Activated CD8-positive, alpha-beta T cell treated with anti-CD3 and anti-CD28 coated beads for 36 hours (primary cell): ENCODE measurements around the gene GRK5. TPM values are rescaled to one million over a fixed set of nuclear protein-coding genes. Genes with fewer than 3 reads are reported as not detected.

Experiments
- ATAC-seq: fragments of 200-7000 bp; cut with Tn5 transposase; one replicate; pipeline ENCODE4 v1.10.0; 2021; ENCODE audit warnings: mild to moderate bottlenecking, moderate library complexity
- CTCF ChIA-PET: fragments of 350-600 bp; sonication (Branson Sonifier 250); formaldehyde crosslinking; loops from one replicate; lab custom pipeline; 2021; ENCODE audit warnings: antibody characterized with exemption; lab: Charles Lee
- POLR2A ChIA-PET: fragments of 350-600 bp; sonication (Branson Sonifier 250); formaldehyde crosslinking; loops from one replicate; lab custom pipeline; 2021; ENCODE audit warnings: antibody characterized with exemption; lab: Charles Lee
- DNase-seq: peaks from one replicate; pipeline ENCODE4 v3.0.0-alpha.2; 2020
- H3K27ac Mint-ChIP-seq: one replicate; pipeline ENCODE4 v1.8.0; 2021; ENCODE audit warnings: mild to moderate bottlenecking, mixed read lengths
- H3K27me3 Mint-ChIP-seq: one replicate; pipeline ENCODE4 v1.8.0; 2021; ENCODE audit warnings: mixed read lengths
- H3K36me3 Mint-ChIP-seq: one replicate; pipeline ENCODE4 v1.8.0; 2021; ENCODE audit warnings: low read depth, mixed read lengths
- H3K4me1 Mint-ChIP-seq: one replicate; pipeline ENCODE4 v1.8.0; 2021; ENCODE audit warnings: low read depth, mixed read lengths
- H3K4me3 Mint-ChIP-seq: one replicate; pipeline ENCODE4 v1.8.0; 2021; ENCODE audit warnings: mild to moderate bottlenecking, moderate library complexity, mixed read lengths
- H3K9me3 Mint-ChIP-seq: one replicate; pipeline ENCODE4 v1.8.0; 2021; ENCODE audit warnings: mixed read lengths
- CTCF ChIP-seq: fragments of 200-600 bp; IDR thresholded peaks from one replicate; pipeline ENCODE4 v1.8.0; 2022; ENCODE audit warnings: antibody characterized with exemption, mild to moderate bottlenecking
- intact Hi-C: fragments of 100-400 bp; cut with micrococcal nuclease; formaldehyde crosslinking; loops from one replicate; pipeline ENCODE4 v1.10.0; 2022
- total RNA-seq, 2 experiments: library from RNA; stranded (reverse); gene quantifications; one replicate each; pipeline ENCODE4 v1.2.3, GENCODE V29; 2021

The GRK5 gene
- total RNA-seq, 2 experiments from 2014 or later = 14.8 to 15.6 TPM

- DNase-seq = no peak
- peaks cover 28% of the 10 kb centered on the region for H3K4me1 Mint-ChIP-seq
- H3K27ac Mint-ChIP-seq = no peak overlapping the region
- no peak for ATAC-seq
- ChIA-PET CTCF (interaction anchor here (1.0 to 1.4 kb wide), 2 partner anchors 11 to 37 kb away, joined by 3 to 4 read pairs; no protein-coding TSS in a partner anchor), POLR2A (interaction anchor here (0.6 kb wide), 2 partner anchors 59 to 257 kb away, joined by 3 to 4 read pairs; no protein-coding TSS in a partner anchor)
- no peaks in the 10 kb centered on the region for H3K9me3 Mint-ChIP-seq
- no peaks in the 10 kb centered on the region for H3K27me3 Mint-ChIP-seq
- intact Hi-C loops = no loop called here
- no peak overlapping the region for H3K4me3 Mint-ChIP-seq
- TF ChIP-seq CTCF = no peak
- no peaks in the 10 kb centered on the region for H3K36me3 Mint-ChIP-seq
These were observed 274.5 kb downstream of the GRK5 start for GRCh38 chr10:119481781-119482426.

DNA sequence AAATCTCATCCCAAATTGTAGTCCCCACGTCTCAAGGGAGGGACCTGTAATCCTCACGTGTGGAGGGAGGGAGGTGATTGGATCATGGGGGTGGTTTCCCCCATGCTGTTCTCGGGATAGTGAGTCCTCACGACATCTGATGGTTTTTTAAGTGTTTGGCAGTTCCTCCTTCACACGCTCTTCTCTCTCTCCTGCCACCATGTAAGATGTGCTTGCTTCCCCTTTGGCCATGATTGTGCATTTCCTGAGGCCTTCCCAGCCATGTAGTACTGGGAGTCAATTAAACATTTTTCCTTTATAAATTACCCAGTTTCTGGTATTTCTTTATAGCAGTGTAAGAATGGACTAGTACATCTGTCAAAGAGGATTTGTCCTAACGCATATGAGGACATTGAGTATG, 275.6 kb downstream of the GRK5 start:
- TF ChIP-seq CTCF = no peak

GRCh38 chr10:119483839-119484238, 276.5 kb downstream of the GRK5 start:
- TF ChIP-seq CTCF = no peak
- CTCF ChIA-PET = no interaction called here

More for the DNA sequence above, 275.6 kb downstream of the GRK5 start:
- Mint-ChIP-seq H3K4me3 (no peak overlapping the region), H3K27ac (no peak overlapping the region), H3K36me3 (no peaks in the 10 kb centered on the region), H3K4me1 (peaks cover 20% of the 10 kb centered on the region), H3K27me3 (no peaks in the 10 kb centered on the region), H3K9me3 (no peaks in the 10 kb centered on the region)
- ATAC-seq = no peak
- no peak for DNase-seq
- POLR2A ChIA-PET = no interaction called here
- CTCF ChIA-PET = interaction anchor here (1.4 kb wide), 1 partner anchor 12 kb away, joined by 4 read pairs; no protein-coding TSS in a partner anchor
- intact Hi-C loops = no loop called here

DNA sequence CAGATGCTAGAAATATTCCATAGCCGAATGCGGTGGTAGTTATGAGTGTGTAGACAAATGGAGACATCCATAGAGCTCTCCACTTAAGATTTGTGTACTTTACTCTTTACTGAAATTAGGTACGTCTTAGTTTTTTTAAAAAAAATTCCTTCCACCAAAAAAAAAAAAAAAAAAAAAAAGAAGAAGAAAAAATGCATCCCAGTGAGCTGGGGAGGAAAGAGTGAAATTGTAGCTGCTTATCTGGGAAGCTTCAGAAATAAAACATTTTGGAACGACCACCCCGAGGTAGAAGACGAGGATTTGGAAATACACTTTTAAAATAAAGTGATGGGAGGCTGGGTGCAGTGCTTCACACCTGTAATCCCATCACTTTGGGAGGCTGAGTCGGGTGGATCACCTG, 281.3 kb downstream of the GRK5 start:
- Mint-ChIP-seq H3K36me3 (no peaks in the 10 kb centered on the region), H3K9me3 (no peaks in the 10 kb centered on the region), H3K27me3 (no peaks in the 10 kb centered on the region), H3K27ac (peak overlapping the region; percentile 68), H3K4me1 (peaks cover 39% of the 10 kb centered on the region), H3K4me3 (no peak overlapping the region)
- POLR2A ChIA-PET = interaction anchor here (1.3 to 1.6 kb wide), 3 partner anchors 10 to 52 kb away, joined by 3 to 5 read pairs (median 3); no protein-coding TSS in a partner anchor
- no peak for TF ChIP-seq CTCF
- intact Hi-C loops = no loop called here
- no peak for DNase-seq
- ATAC-seq = no peak
- CTCF ChIA-PET = interaction anchor here (0.6 to 5.4 kb wide), 10 partner anchors 8 to 183 kb away, joined by 3 to 19 read pairs (median 4); no protein-coding TSS in a partner anchor

More at GRCh38 chr10:119483839-119484238, 276.5 kb downstream of the GRK5 start:
- POLR2A ChIA-PET = no interaction called here
- Mint-ChIP-seq H3K9me3 (no peaks in the 10 kb centered on the region), H3K36me3 (no peaks in the 10 kb centered on the region), H3K4me3 (no peak overlapping the region), H3K27me3 (no peaks in the 10 kb centered on the region), H3K27ac (no peak overlapping the region), H3K4me1 (peaks cover 17% of the 10 kb centered on the region)
- no peak for DNase-seq
- intact Hi-C loops = no loop called here
- no peak for ATAC-seq

DNA sequence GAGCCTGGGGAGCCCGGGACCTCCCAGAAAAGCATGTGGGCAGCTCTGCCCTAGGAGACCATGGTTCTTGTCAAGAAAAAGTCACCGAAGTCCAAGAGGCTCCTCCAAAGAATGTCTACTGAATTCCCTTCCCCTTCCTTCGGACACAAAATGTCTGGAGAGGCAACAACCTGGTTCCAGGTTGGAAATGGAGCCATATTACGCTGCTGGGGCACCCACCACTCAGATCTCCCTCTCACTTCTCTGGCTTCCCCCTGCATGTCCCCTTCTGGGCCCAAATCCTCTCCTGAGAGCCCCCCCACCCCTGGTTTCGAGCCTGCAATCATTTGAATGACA, 282.6 kb downstream of the GRK5 start:
- Mint-ChIP-seq H3K27me3 (no peaks in the 10 kb centered on the region), H3K36me3 (no peaks in the 10 kb centered on the region), H3K4me1 (peaks cover 50% of the 10 kb centered on the region), H3K9me3 (no peaks in the 10 kb centered on the region), H3K4me3 (peak overlapping the region; percentile 76), H3K27ac (peak overlapping the region; percentile 91)
- no peak for TF ChIP-seq CTCF
- DNase-seq = no peak
- no peak for ATAC-seq
- CTCF ChIA-PET = interaction anchor here (0.8 to 5.4 kb wide), 23 partner anchors 8 to 292 kb away, joined by 3 to 19 read pairs (median 5); partner anchors contain the start of genes GRK5 and RGS10
- intact Hi-C loops = no loop called here
- POLR2A ChIA-PET = interaction anchor here (0.9 to 2.1 kb wide), 4 partner anchors 10 to 53 kb away, joined by 3 to 14 read pairs (median 3); partner anchors contain the start of gene RGS10
